Right atrium auricular region (tissue), 2 donors: ENCODE measurements around the gene LRRFIP1. TPM values are rescaled to one million over a fixed set of nuclear protein-coding genes. Genes with fewer than 3 reads are reported as not detected.

Experiments
- DNase-seq: peaks from one replicate; pipeline ENCODE4 v3.0.0-alpha.2; 2019; ENCODE audit warnings: low spot score
- H3K27ac ChIP-seq, 2 donors: fragments of 200-600 bp; sonication (generic); 1 replicate in 1 of 2; 2 replicates in 1 of 2; pipeline ENCODE4 v1.5.1; 2016 to 2019
- H3K27me3 ChIP-seq, 2 donors: fragments of 200-600 bp; sonication (generic); one replicate each; pipeline versions ENCODE4 v1.5.1 to v1.6.0; 2017 to 2019
- H3K36me3 ChIP-seq: fragments of 200-600 bp; sonication (generic); one replicate; pipeline ENCODE4 v1.5.1; 2016
- H3K4me1 ChIP-seq, 2 donors: fragments of 200-600 bp; sonication (generic); one replicate each; pipeline versions ENCODE4 v1.5.1 to v1.6.0; 2017 to 2019
- H3K4me3 ChIP-seq, 2 donors: fragments of 200-600 bp; sonication (generic); 1 replicate in 1 of 2; 2 replicates in 1 of 2; pipeline ENCODE4 v1.5.1; 2017 to 2019; ENCODE audit warnings: mild to moderate bottlenecking in 1 of 2, moderate library complexity in 1 of 2
- H3K9me3 ChIP-seq, 2 donors: fragments of 200-600 bp; sonication (generic); one replicate each; pipeline ENCODE4 v1.5.1; 2019
- CTCF ChIP-seq, 2 donors: fragments of 200-600 bp; sonication (generic); IDR thresholded peaks; one replicate each; pipeline ENCODE4 v1.5.1; 2019; ENCODE audit warnings: antibody characterized with exemption in 2 of 2
- total RNA-seq, 2 donors: library from RNA; depleted of rRNA; stranded (reverse); fragments of >200 nt; gene quantifications; one replicate each; pipeline ENCODE4 v1.1.0, GENCODE V29; 2016

LRRFIP1 gene
- total RNA-seq, 2 donors from 2014 or later, result 71.2 to 88.5 TPM

GRCh38 chr2:237639052-237639835 is 11.9 kb downstream of the LRRFIP1 start:
- no peak for TF ChIP-seq CTCF (IDR thresholded peaks at IDR 0.05)
- Histone ChIP-seq H3K4me3 (no peak overlapping the region), H3K27me3 (no peaks in the 10 kb centered on the region), H3K27ac (peak overlapping the region; percentile 32 to 51), H3K36me3 (no peaks in the 10 kb centered on the region), H3K4me1 (peaks cover 0 to 23% of the 10 kb centered on the region in 2 donors), H3K9me3 (no peaks in the 10 kb centered on the region)
- no peak for DNase-seq

- DNase-seq, result peak; percentile 28
- H3K36me3 ChIP-seq, result peaks cover 2% of the 10 kb centered on the region
- H3K4me1 ChIP-seq, result peaks cover 0 to 22% of the 10 kb centered on the region in 2 donors
- no peak overlapping the region for H3K4me3 ChIP-seq
- no peaks in the 10 kb centered on the region for H3K27me3 ChIP-seq
- H3K27ac ChIP-seq, result peak overlapping the region; percentile 32 to 51
- no peaks in the 10 kb centered on the region for H3K9me3 ChIP-seq
- TF ChIP-seq CTCF (IDR thresholded peaks at IDR 0.05), result no peak
Observed at GRCh38 chr2:237639836-237640220, 12.4 kb downstream of the LRRFIP1 start.

GRCh38 chr2:237640493-237640998 is 13.2 kb downstream of the LRRFIP1 start:
- H3K4me1 ChIP-seq, result peaks cover 0 to 22% of the 10 kb centered on the region in 2 donors
- H3K27ac ChIP-seq, result peak overlapping the region in 1 of 2 donors; percentile 51

GRCh38 chr2:237642038-237642734 is 14.8 kb downstream of the LRRFIP1 start:
- H3K4me1 ChIP-seq, result peaks cover 0 to 27% of the 10 kb centered on the region in 2 donors

More at GRCh38 chr2:237640493-237640998, 13.2 kb downstream of the LRRFIP1 start:
- TF ChIP-seq CTCF (IDR thresholded peaks at IDR 0.05), result no peak
- peak; percentile 46 for DNase-seq
- no peak overlapping the region for H3K4me3 ChIP-seq
- no peaks in the 10 kb centered on the region for H3K9me3 ChIP-seq
- H3K36me3 ChIP-seq, result peaks cover 7% of the 10 kb centered on the region
- H3K27me3 ChIP-seq, result no peaks in the 10 kb centered on the region

GRCh38 chr2:237643066-237643465 is 15.7 kb downstream of the LRRFIP1 start:
- Histone ChIP-seq H3K27ac (no peak overlapping the region), H3K4me3 (no peak overlapping the region), H3K9me3 (no peaks in the 10 kb centered on the region), H3K27me3 (no peaks in the 10 kb centered on the region), H3K4me1 (peaks cover 0 to 36% of the 10 kb centered on the region in 2 donors), H3K36me3 (peaks cover 7% of the 10 kb centered on the region)
- DNase-seq, result no peak
- no peak for TF ChIP-seq CTCF (IDR thresholded peaks at IDR 0.05)

More at GRCh38 chr2:237642038-237642734, 14.8 kb downstream of the LRRFIP1 start:
- Histone ChIP-seq H3K36me3 (peaks cover 7% of the 10 kb centered on the region), H3K9me3 (no peaks in the 10 kb centered on the region), H3K27ac (no peak overlapping the region), H3K4me3 (no peak overlapping the region), H3K27me3 (no peaks in the 10 kb centered on the region)
- DNase-seq, result no peak
- no peak for TF ChIP-seq CTCF (IDR thresholded peaks at IDR 0.05)
